Body of pancreas (tissue), 4 donors: ENCODE measurements around the gene POU2AF1. TPM values are rescaled to one million over a fixed set of nuclear protein-coding genes. Genes with fewer than 3 reads are reported as not detected.
A peak's percentile ranks its signal among the peaks of the same experiment; 100 is the strongest.
"Not testable (repeated sequence)": the region's sequence is repeated elsewhere in the genome, so short reads cannot be mapped to it uniquely, and the experiment has no call there.

ENCODE experiments used
- ATAC-seq: fragments of 150-250 bp; one replicate; pipeline ENCODE4 v1.9.1; 2016
- DNase-seq, 4 donors: peaks; one replicate each; pipeline ENCODE4 v3.0.0-alpha.2; 2019
- H3K27ac ChIP-seq, 4 donors: fragments of 200-600 bp; sonication (generic); 1 replicate in 3 of 4; 2 replicates in 1 of 4; pipeline versions ENCODE4 v1.5.1 to v1.6.1; 2016 to 2019; ENCODE audit warnings: mild to moderate bottlenecking in 1 of 4, mixed read lengths in 1 of 4, moderate library complexity in 1 of 4
- H3K27me3 ChIP-seq, 2 donors: fragments of 200-600 bp; sonication (generic); one replicate each; pipeline ENCODE4 v1.6.0; 2016; ENCODE audit warnings: mild to moderate bottlenecking in 1 of 2
- H3K36me3 ChIP-seq, 2 donors: fragments of 200-600 bp; sonication (generic); replicated peaks in 1 of 2; 2 replicates each; pipeline ENCODE4 v1.5.1; 2016; ENCODE audit warnings: low read depth in 2 of 2; ENCODE audit not compliant: insufficient read depth in 1 of 2
- H3K4me1 ChIP-seq: fragments of 200-600 bp; sonication (generic); one replicate; pipeline ENCODE4 v1.6.0; 2016
- H3K4me3 ChIP-seq, 2 donors: fragments of 200-600 bp; sonication (generic); 1 replicate in 1 of 2; 2 replicates in 1 of 2; pipeline ENCODE4 v1.5.1; 2016 to 2019
- H3K9me3 ChIP-seq, 3 donors: fragments of 200-600 bp; sonication (generic); 1 replicate in 2 of 3; 2 replicates in 1 of 3; pipeline ENCODE4 v1.5.1; 2016
- CTCF ChIP-seq, 7 experiments: fragments of 450-650 bp in 4 of 7; fragments of 200-600 bp in 3 of 7; sonication (generic) in 3 of 7; IDR thresholded peaks; one replicate each; pipeline ENCODE4 v1.5.1; 2016 to 2019; ENCODE audit warnings: antibody characterized with exemption in 7 of 7
- POLR2A ChIP-seq, 3 donors: fragments of 450-650 bp; IDR thresholded peaks; one replicate each; pipeline ENCODE4 v1.6.1; 2016; ENCODE audit warnings: antibody characterized with exemption in 3 of 3, mild to moderate bottlenecking in 2 of 3
- WGBS, 2 donors: methylation state at CpG; one replicate each; pipeline ENCODE4 v1.1.5; 2017; 5-methylcytosine and 5-hydroxymethylcytosine counted together
- intact Hi-C: fragments of 100-400 bp; cut with DNase I; formaldehyde crosslinking; loops from one replicate; pipeline ENCODE4 v1.15.1; 2023
- total RNA-seq, 2 donors: library from RNA; depleted of rRNA; stranded (reverse); fragments of >200 nt; gene quantifications; one replicate each; pipeline ENCODE4 v1.1.0, GENCODE V29; 2016

Gene POU2AF1
- total RNA-seq, 2 donors from 2014 or later = 8.9 TPM; not detected in 1

GRCh38 chr11:111320728-111321568, 58.1 kb downstream of the POU2AF1 start:
- ATAC-seq = peak; percentile 84

GRCh38 chr11:111320199-111320598, 58.9 kb downstream of the POU2AF1 start:
- H3K9me3 ChIP-seq, H3K4me3 ChIP-seq, intact Hi-C loops, H3K36me3 ChIP-seq, DNase-seq, H3K27me3 ChIP-seq, ATAC-seq: not testable (repeated sequence)
- 85 to 89% methylated on average over 6 of the region's 6 CpGs for WGBS, 2 donors
- Histone ChIP-seq H3K4me1 (peaks cover 15% of the 10 kb centered on the region), H3K27ac (peak overlapping the region in 3 of 4 donors; percentile 37 to 74 (median 59))

More at GRCh38 chr11:111320728-111321568, 58.1 kb downstream of the POU2AF1 start:
- H3K27me3 ChIP-seq = no peaks in the 10 kb centered on the region
- H3K36me3 ChIP-seq = no peaks in the 10 kb centered on the region
- no peak overlapping the region for H3K4me3 ChIP-seq
- TF ChIP-seq POLR2A (IDR thresholded peaks at IDR 0.05) (no peak), CTCF (IDR thresholded peaks at IDR 0.05) (no peak)
- peak; percentile 48 to 59 (median 54) for DNase-seq
- 43% methylated on average over 4 to 5 of the region's 5 CpGs for WGBS, 2 donors
- peak overlapping the region; percentile 35 to 74 (median 48) for H3K27ac ChIP-seq
- peaks cover 15% of the 10 kb centered on the region for H3K4me1 ChIP-seq
- H3K9me3 ChIP-seq = no peaks in the 10 kb centered on the region
- intact Hi-C loops = no loop called here

- Histone ChIP-seq H3K4me3 (no peak overlapping the region), H3K36me3 (no peaks in the 10 kb centered on the region), H3K4me1 (peaks cover 15% of the 10 kb centered on the region), H3K27ac (no peak overlapping the region), H3K27me3 (no peaks in the 10 kb centered on the region), H3K9me3 (no peaks in the 10 kb centered on the region)
- intact Hi-C loops = no loop called here
- ATAC-seq = no peak
- WGBS, 2 donors = 84 to 91% methylated on average over 6 of the region's 6 CpGs
- TF ChIP-seq CTCF (IDR thresholded peaks at IDR 0.05) = no peak
- TF ChIP-seq POLR2A (IDR thresholded peaks at IDR 0.05) = no peak
- DNase-seq = no peak
Measured at GRCh38 chr11:111319296-111319695, 59.8 kb downstream of the POU2AF1 start.

GRCh38 chr11:111312076-111312475, 67.0 kb downstream of the POU2AF1 start:
- DNase-seq = no peak
- no peak for ATAC-seq
- Histone ChIP-seq H3K27ac (no peak overlapping the region), H3K9me3 (no peaks in the 10 kb centered on the region), H3K4me1 (peaks cover 16% of the 10 kb centered on the region), H3K4me3 (no peak overlapping the region), H3K36me3 (no peaks in the 10 kb centered on the region), H3K27me3 (no peaks in the 10 kb centered on the region)
- intact Hi-C loops = no loop called here
- 8 to 18% methylated on average over 1 of the region's 1 CpG for WGBS, 2 donors
- TF ChIP-seq POLR2A (IDR thresholded peaks at IDR 0.05) (no peak), CTCF (IDR thresholded peaks at IDR 0.05) (no peak)

GRCh38 chr11:111310723-111311122, 68.4 kb downstream of the POU2AF1 start:
- no peak for DNase-seq
- intact Hi-C loops = no loop called here
- 70 to 75% methylated on average over 4 to 6 of the region's 6 CpGs for WGBS, 2 donors
- no peaks in the 10 kb centered on the region for H3K27me3 ChIP-seq
- H3K9me3 ChIP-seq = no peaks in the 10 kb centered on the region
- peaks cover 16% of the 10 kb centered on the region for H3K4me1 ChIP-seq
- H3K4me3 ChIP-seq = no peak overlapping the region
- ATAC-seq = no peak
- TF ChIP-seq CTCF (IDR thresholded peaks at IDR 0.05) = no peak
- no peak for TF ChIP-seq POLR2A (IDR thresholded peaks at IDR 0.05)
- peak overlapping the region in 1 of 4 donors; percentile 51 for H3K27ac ChIP-seq
- no peaks in the 10 kb centered on the region for H3K36me3 ChIP-seq
